ENCODE results near the gene MTMR3. TPM values are rescaled to one million over a fixed set of nuclear protein-coding genes. Genes with fewer than 3 reads are reported as not detected.

The MTMR3 gene
- total and polyA plus RNA-seq, 8 donors: 15.5 to 32.5 (median 20.2) TPM

- peaks cover 7 to 31% (median 21%) of the 10 kb centered on the region in 3 donors for H3K36me3 ChIP-seq
- FAIRE-seq (no peak), ATAC-seq (peak in 2 of 4 donors; percentile 15 to 22), DNase-seq (no peak)
- H3K4me3 ChIP-seq: no peak overlapping the region
- H3K9me3 ChIP-seq: no peaks in the 10 kb centered on the region
- intact Hi-C loops (cut with DNase I): no loop called here
- H3K27ac ChIP-seq: no peak overlapping the region
- 66 to 77% methylated on average over 4 of the region's 4 CpGs for WGBS, 2 donors
- no peaks in the 10 kb centered on the region for H3K27me3 ChIP-seq
- H3K4me1 ChIP-seq: no peaks in the 10 kb centered on the region
- TF ChIP-seq CTCF (IDR thresholded peaks at IDR 0.05): no peak
These were observed 144.2 kb downstream of the MTMR3 start for GRCh38 chr22:30027169-30027568.

GRCh38 chr22:30027791-30028190 is 144.8 kb downstream of the MTMR3 start:
- intact Hi-C loops (cut with DNase I): no loop called here
- WGBS, 2 donors: 65 to 70% methylated on average over 4 of the region's 4 CpGs
- Histone ChIP-seq H3K4me1 (no peaks in the 10 kb centered on the region), H3K36me3 (peaks cover 7 to 25% (median 15%) of the 10 kb centered on the region in 3 donors), H3K27ac (no peak overlapping the region), H3K27me3 (no peaks in the 10 kb centered on the region), H3K9me3 (no peaks in the 10 kb centered on the region), H3K4me3 (no peak overlapping the region)
- TF ChIP-seq CTCF (IDR thresholded peaks at IDR 0.05): no peak
- FAIRE-seq (no peak), DNase-seq (no peak), ATAC-seq (no peak)

- H3K36me3 ChIP-seq: peaks cover 7 to 15% (median 15%) of the 10 kb centered on the region in 3 donors
- no peak for DNase-seq
- WGBS, 2 donors: 74 to 75% methylated on average over 6 of the region's 6 CpGs
- H3K27me3 ChIP-seq: no peaks in the 10 kb centered on the region
- no peak for FAIRE-seq
- no peaks in the 10 kb centered on the region for H3K9me3 ChIP-seq
- no peak for TF ChIP-seq CTCF (IDR thresholded peaks at IDR 0.05)
- no peak overlapping the region for H3K27ac ChIP-seq
- no peak overlapping the region for H3K4me3 ChIP-seq
- peak in 1 of 4 donors; percentile 14 for ATAC-seq
- H3K4me1 ChIP-seq: no peaks in the 10 kb centered on the region
- intact Hi-C loops (cut with DNase I): no loop called here
These were observed 145.8 kb downstream of the MTMR3 start for GRCh38 chr22:30028731-30029130.

DNA sequence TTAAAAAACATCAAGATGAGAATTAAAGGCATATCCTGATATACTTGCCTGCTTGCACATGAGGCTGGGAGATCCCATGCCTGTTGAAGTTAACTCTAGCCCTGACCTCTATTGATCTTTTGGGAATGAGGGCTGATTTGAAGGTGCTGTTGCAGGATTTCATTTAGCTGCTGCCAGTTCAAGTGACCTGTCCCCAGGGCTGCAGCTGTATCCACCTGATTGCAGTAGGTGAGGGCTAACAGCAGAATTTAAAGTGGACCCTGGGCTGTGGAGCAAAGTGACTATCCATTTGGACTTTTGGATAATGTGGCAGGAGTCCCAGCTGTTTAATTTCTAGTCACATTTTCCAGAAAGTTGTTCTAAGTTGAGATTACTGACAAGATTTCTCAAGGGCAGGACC is 146.5 kb downstream of the MTMR3 start:
- H3K27me3 ChIP-seq: no peaks in the 10 kb centered on the region
- no peak for ATAC-seq
- no peak for FAIRE-seq
- no peak for DNase-seq
- TF ChIP-seq CTCF (IDR thresholded peaks at IDR 0.05): no peak
- no peaks in the 10 kb centered on the region for H3K4me1 ChIP-seq
- peaks cover 7 to 15% (median 14%) of the 10 kb centered on the region in 3 donors for H3K36me3 ChIP-seq
- no peak overlapping the region for H3K4me3 ChIP-seq
- H3K27ac ChIP-seq: no peak overlapping the region
- no peaks in the 10 kb centered on the region for H3K9me3 ChIP-seq
- intact Hi-C loops (cut with DNase I): no loop called here

- Histone ChIP-seq H3K36me3 (peaks cover 4 to 15% (median 10%) of the 10 kb centered on the region in 3 donors), H3K9me3 (no peaks in the 10 kb centered on the region), H3K27me3 (no peaks in the 10 kb centered on the region), H3K4me1 (no peaks in the 10 kb centered on the region), H3K27ac (no peak overlapping the region), H3K4me3 (no peak overlapping the region)
- intact Hi-C loops (cut with DNase I): no loop called here
- FAIRE-seq (no peak), ATAC-seq (no peak), DNase-seq (no peak)
- WGBS, 2 donors: 90 to 94% methylated on average over 5 of the region's 5 CpGs
- no peak for TF ChIP-seq CTCF (IDR thresholded peaks at IDR 0.05)
These were observed 147.4 kb downstream of the MTMR3 start for GRCh38 chr22:30030329-30030728.
